ENCODE results near the gene ANKRD63. TPM values are rescaled to one million over a fixed set of nuclear protein-coding genes. Genes with fewer than 3 reads are reported as not detected.

The ANKRD63 gene
- total RNA-seq, 1 donor, result not detected

GRCh38 chr15:40256638-40257235, 26.1 kb downstream of the ANKRD63 start:
- no peak for DNase-seq (ENCODE audit: low read depth)
- H3K4me3 ChIP-seq (ENCODE audit: low read depth, low read length), result no peak overlapping the region
- TF ChIP-seq CTCF (IDR thresholded peaks at IDR 0.05; ENCODE audit: insufficient read depth, low read length), result no peak

GRCh38 chr15:40255033-40255432, 27.8 kb downstream of the ANKRD63 start:
- H3K4me3 ChIP-seq (ENCODE audit: low read depth, low read length), result no peak overlapping the region
- DNase-seq (ENCODE audit: low read depth), result no peak
- TF ChIP-seq CTCF (IDR thresholded peaks at IDR 0.05; ENCODE audit: insufficient read depth, low read length), result no peak

GRCh38 chr15:40254452-40254851, 28.4 kb downstream of the ANKRD63 start:
- no peak for DNase-seq (ENCODE audit: low read depth)
- TF ChIP-seq CTCF (IDR thresholded peaks at IDR 0.05; ENCODE audit: insufficient read depth, low read length), result no peak
- no peak overlapping the region for H3K4me3 ChIP-seq (ENCODE audit: low read depth, low read length)

GRCh38 chr15:40253167-40253790, 29.6 kb downstream of the ANKRD63 start:
- H3K4me3 ChIP-seq (ENCODE audit: low read depth, low read length), result peak overlapping the region; percentile 58
- TF ChIP-seq CTCF (IDR thresholded peaks at IDR 0.05; ENCODE audit: insufficient read depth, low read length), result no peak
- DNase-seq (ENCODE audit: low read depth), result no peak

GRCh38 chr15:40252438-40253166, 30.3 kb downstream of the ANKRD63 start:
- H3K4me3 ChIP-seq (ENCODE audit: low read depth, low read length), result peak overlapping the region; percentile 58
- TF ChIP-seq CTCF (IDR thresholded peaks at IDR 0.05; ENCODE audit: insufficient read depth, low read length), result no peak
- no peak for DNase-seq (ENCODE audit: low read depth)

GRCh38 chr15:40252141-40252437, 30.8 kb downstream of the ANKRD63 start:
- no peak overlapping the region for H3K4me3 ChIP-seq (ENCODE audit: low read depth, low read length)
- no peak for TF ChIP-seq CTCF (IDR thresholded peaks at IDR 0.05; ENCODE audit: insufficient read depth, low read length)
- no peak for DNase-seq (ENCODE audit: low read depth)

All from fibroblast of the aortic adventitia (primary cell).